Measurements from ENCODE around the gene ZNF423.

DNA sequence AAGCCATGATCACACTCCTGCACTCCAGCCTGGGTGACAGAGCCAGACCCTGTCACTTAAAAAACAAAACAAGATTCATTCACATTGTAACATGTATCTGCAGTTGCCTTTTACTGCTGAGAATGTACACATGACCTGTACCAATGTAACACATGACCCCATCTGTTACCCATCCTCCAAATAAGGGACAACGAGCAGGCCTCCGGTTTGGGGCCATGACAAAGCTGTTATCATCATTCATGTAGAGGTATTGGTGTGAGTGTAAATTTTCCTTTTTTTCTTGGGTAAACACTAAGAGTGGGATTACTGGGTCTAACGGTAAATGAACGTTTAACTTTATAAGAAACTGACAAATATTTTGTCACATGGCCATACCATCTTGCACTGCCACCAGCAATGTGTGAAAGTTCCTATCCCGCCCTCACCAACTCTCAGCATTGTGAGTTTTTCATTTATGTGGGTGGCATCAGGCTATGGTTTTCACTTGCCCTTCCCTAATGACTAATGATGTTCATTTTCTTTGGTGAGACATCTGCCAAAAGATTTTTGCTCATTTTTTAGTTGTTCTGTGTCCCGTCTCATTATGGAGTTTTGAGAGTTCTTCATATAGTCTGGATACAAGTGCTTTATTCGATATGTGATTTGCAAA is 336.8 kb downstream of the ZNF423 start:
- TF ChIP-seq, protein P1, sequence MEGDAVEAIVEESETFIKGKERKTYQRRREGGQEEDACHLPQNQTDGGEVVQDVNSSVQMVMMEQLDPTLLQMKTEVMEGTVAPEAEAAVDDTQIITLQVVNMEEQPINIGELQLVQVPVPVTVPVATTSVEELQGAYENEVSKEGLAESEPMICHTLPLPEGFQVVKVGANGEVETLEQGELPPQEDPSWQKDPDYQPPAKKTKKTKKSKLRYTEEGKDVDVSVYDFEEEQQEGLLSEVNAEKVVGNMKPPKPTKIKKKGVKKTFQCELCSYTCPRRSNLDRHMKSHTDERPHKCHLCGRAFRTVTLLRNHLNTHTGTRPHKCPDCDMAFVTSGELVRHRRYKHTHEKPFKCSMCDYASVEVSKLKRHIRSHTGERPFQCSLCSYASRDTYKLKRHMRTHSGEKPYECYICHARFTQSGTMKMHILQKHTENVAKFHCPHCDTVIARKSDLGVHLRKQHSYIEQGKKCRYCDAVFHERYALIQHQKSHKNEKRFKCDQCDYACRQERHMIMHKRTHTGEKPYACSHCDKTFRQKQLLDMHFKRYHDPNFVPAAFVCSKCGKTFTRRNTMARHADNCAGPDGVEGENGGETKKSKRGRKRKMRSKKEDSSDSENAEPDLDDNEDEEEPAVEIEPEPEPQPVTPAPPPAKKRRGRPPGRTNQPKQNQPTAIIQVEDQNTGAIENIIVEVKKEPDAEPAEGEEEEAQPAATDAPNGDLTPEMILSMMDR (IDR thresholded peaks at IDR 0.05; ENCODE audit: low read depth, low read length, poor library complexity, severe bottlenecking) = no peak
- no peak for TF ChIP-seq EZH2phosphoT487 (IDR thresholded peaks at IDR 0.05; ENCODE audit: borderline replicate concordance, low read length)

All from DOHH2 (cell line).